ENCODE data around the gene CCDC188. TPM values are rescaled to one million over a fixed set of nuclear protein-coding genes. Genes with fewer than 3 reads are reported as not detected.
A peak's percentile ranks its signal among the peaks of the same experiment; 100 is the strongest.

The CCDC188 gene
- total and polyA plus RNA-seq, 5 experiments from 2014 or later: not detected

DNA sequence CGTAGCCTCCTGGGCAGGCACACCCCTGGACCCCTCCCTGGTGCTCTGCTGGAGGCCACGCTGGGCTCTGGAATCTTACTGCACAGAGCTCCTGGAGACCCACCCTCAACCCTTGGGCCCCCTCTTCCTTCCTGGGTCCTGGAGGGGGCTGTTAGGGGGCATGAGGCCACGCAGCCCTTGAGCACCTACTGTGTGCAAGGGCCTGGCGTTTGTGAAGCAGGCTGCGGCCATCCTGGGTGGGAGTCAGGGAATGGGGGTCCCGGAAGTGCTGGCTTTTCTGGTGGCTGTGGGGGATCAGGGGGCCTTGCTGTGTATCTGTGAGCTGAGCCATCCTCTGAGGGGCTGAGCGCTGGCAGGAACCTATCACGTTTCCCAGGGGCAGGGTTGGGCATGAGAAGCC is 40.9 kb upstream of the CCDC188 start:
- no peak for DNase-seq
- no peaks in the 10 kb centered on the region for H3K27me3 Mint-ChIP-seq
- no peak for ATAC-seq
- H3K4me1 Mint-ChIP-seq: peaks cover 0 to 6% (median 0%) of the 10 kb centered on the region in 4 donors
- no peaks in the 10 kb centered on the region for H3K36me3 Mint-ChIP-seq
- H3K27ac Mint-ChIP-seq: no peak overlapping the region
- POLR2A ChIA-PET: no interaction called here
- no peak overlapping the region for H3K4me3 Mint-ChIP-seq
- no peaks in the 10 kb centered on the region for H3K9me3 Mint-ChIP-seq

- no peak overlapping the region for H3K4me3 Mint-ChIP-seq
- H3K36me3 Mint-ChIP-seq: no peaks in the 10 kb centered on the region
- H3K27ac Mint-ChIP-seq: peak overlapping the region in 1 of 10 donors; percentile 14
- no peaks in the 10 kb centered on the region for H3K9me3 Mint-ChIP-seq
- ATAC-seq (no peak), DNase-seq (no peak)
- H3K27me3 Mint-ChIP-seq: no peaks in the 10 kb centered on the region
- peaks cover 0 to 6% (median 0%) of the 10 kb centered on the region in 4 donors for H3K4me1 Mint-ChIP-seq
- POLR2A ChIA-PET: interaction anchor here (0.8 kb wide), 1 partner anchor 15 kb away, joined by 3 read pairs; no protein-coding TSS in a partner anchor
Measured at GRCh38 chr22:20191000-20191515, 40.2 kb upstream of the CCDC188 start.

GRCh38 chr22:20188567-20188877 is 37.7 kb upstream of the CCDC188 start:
- no peak for ATAC-seq

DNA sequence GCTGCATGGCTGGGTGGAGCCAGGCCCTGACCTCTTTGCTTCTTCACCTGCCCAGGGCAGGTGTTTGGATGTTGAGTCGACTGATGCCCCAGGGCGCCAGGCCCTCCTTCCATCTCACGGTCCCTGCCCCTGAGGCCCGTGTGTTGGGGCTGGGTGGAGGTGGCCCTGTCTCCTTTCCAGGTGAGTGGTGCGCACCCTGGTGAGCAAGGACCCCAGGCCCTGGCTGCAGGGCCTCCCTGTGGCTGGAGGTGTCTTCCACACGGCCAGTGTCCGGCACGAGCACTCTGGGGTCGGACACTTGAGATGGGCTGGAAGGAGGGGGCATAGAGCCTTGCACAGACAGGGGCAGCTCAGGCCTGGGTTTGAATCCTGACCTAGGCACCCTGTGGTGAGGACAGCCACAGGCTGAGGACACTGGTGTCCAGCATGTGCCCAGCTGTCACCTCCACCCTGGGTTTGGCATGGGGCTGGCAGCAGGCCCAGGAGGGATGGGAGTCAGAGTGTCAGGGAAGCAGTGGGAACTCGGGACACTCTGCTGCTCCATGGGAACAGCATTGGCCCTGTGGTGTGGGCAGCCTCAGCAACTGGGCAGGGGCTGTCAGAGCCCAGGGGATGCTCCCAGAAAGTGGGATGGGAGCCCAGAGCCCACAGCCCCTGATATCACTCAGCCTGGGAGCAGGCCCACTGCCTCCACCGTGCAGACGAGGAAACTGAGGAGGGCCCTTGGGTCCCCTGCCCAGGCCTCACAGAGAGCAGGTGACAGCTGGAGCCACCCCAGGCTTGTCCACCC is 37.1 kb upstream of the CCDC188 start:
- H3K4me3 Mint-ChIP-seq: no peak overlapping the region
- no peaks in the 10 kb centered on the region for H3K9me3 Mint-ChIP-seq
- POLR2A ChIA-PET: no interaction called here
- ATAC-seq (no peak), DNase-seq (no peak)
- H3K27ac Mint-ChIP-seq: no peak overlapping the region
- no peaks in the 10 kb centered on the region for H3K36me3 Mint-ChIP-seq
- H3K27me3 Mint-ChIP-seq: no peaks in the 10 kb centered on the region
- peaks cover 0 to 6% (median under 1%) of the 10 kb centered on the region in 4 donors for H3K4me1 Mint-ChIP-seq

More at GRCh38 chr22:20188567-20188877, 37.7 kb upstream of the CCDC188 start:
- POLR2A ChIA-PET: no interaction called here
- H3K36me3 Mint-ChIP-seq: no peaks in the 10 kb centered on the region
- H3K27me3 Mint-ChIP-seq: no peaks in the 10 kb centered on the region
- no peaks in the 10 kb centered on the region for H3K9me3 Mint-ChIP-seq
- H3K4me1 Mint-ChIP-seq: peaks cover 0 to 6% (median 0%) of the 10 kb centered on the region in 4 donors
- no peak overlapping the region for H3K27ac Mint-ChIP-seq
- no peak for DNase-seq
- H3K4me3 Mint-ChIP-seq: no peak overlapping the region

DNA sequence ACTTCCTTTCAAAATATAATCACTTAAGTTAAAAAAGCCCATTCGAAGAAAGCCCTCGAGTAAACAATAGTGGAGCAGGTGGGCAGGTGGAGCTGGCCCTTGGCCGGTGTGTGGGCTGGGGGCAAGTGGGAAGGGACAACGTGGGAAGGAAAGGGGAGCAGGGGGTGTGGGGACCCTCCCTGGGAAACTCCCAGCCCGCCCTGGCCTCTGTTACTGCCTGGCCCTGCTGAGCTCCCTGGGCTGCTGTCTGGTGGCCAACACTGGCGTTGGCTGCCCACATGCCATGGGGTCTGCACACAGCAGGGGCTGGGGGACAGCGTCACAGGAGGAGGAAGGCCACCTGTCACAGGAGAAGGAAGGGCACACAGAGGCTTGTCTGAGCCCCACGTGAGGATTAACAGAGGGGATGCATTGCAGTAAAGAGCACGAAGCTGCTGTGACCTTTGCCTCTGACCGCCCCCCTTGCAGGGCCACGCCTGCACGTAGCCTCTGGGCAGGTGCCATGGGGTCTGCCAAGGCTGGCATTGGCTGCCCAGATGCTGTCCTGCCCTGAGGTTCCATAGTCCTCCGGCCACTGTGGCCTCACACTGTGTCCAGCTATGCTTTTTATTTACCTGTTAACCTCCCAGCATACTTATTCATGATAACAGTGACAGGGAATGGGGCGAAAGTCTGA is 36.2 kb upstream of the CCDC188 start:
- POLR2A ChIA-PET: interaction anchor here (0.6 kb wide), 1 partner anchor 1388 kb away, joined by 8 read pairs; no protein-coding TSS in a partner anchor
- DNase-seq (no peak), ATAC-seq (no peak)
- no peaks in the 10 kb centered on the region for H3K27me3 Mint-ChIP-seq
- H3K4me1 Mint-ChIP-seq: peaks cover 0 to 6% (median under 1%) of the 10 kb centered on the region in 4 donors
- H3K36me3 Mint-ChIP-seq: no peaks in the 10 kb centered on the region
- no peaks in the 10 kb centered on the region for H3K9me3 Mint-ChIP-seq
- no peak overlapping the region for H3K4me3 Mint-ChIP-seq
- H3K27ac Mint-ChIP-seq: no peak overlapping the region

GRCh38 chr22:20186183-20186870 is 35.5 kb upstream of the CCDC188 start:
- no peak overlapping the region for H3K27ac Mint-ChIP-seq
- H3K27me3 Mint-ChIP-seq: no peaks in the 10 kb centered on the region
- no peak overlapping the region for H3K4me3 Mint-ChIP-seq
- POLR2A ChIA-PET: interaction anchor here (0.6 kb wide), 1 partner anchor 1389 kb away, joined by 8 read pairs; no protein-coding TSS in a partner anchor
- H3K4me1 Mint-ChIP-seq: peaks cover 0 to 6% (median under 1%) of the 10 kb centered on the region in 4 donors
- ATAC-seq: no peak
- H3K9me3 Mint-ChIP-seq: no peaks in the 10 kb centered on the region
- no peaks in the 10 kb centered on the region for H3K36me3 Mint-ChIP-seq
- DNase-seq: no peak

DNA sequence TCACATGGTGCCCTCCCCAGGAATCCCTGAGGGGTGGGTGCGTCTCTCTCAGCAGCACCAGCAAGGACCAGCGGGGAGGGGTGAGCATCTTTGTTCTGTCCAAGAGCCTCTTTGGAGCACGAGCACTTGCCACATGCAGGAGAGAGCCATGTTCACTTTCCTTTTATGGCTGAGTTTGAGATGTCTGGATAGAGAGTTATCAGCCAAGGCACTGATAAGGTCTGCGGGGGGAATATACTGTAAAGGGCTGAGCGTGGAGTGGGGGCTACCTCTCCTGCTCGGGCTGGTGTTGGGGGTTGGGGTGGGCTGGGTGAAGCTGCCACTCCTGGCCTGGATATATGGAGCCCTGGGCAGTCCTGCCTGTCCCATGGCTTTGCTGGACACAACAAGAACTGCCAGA is 34.9 kb upstream of the CCDC188 start:
- Mint-ChIP-seq H3K4me1 (peaks cover 0 to 6% (median under 1%) of the 10 kb centered on the region in 4 donors), H3K36me3 (no peaks in the 10 kb centered on the region), H3K9me3 (no peaks in the 10 kb centered on the region), H3K27me3 (no peaks in the 10 kb centered on the region), H3K27ac (no peak overlapping the region), H3K4me3 (no peak overlapping the region)
- ATAC-seq: no peak
- no peak for DNase-seq
- POLR2A ChIA-PET: no interaction called here

DNA sequence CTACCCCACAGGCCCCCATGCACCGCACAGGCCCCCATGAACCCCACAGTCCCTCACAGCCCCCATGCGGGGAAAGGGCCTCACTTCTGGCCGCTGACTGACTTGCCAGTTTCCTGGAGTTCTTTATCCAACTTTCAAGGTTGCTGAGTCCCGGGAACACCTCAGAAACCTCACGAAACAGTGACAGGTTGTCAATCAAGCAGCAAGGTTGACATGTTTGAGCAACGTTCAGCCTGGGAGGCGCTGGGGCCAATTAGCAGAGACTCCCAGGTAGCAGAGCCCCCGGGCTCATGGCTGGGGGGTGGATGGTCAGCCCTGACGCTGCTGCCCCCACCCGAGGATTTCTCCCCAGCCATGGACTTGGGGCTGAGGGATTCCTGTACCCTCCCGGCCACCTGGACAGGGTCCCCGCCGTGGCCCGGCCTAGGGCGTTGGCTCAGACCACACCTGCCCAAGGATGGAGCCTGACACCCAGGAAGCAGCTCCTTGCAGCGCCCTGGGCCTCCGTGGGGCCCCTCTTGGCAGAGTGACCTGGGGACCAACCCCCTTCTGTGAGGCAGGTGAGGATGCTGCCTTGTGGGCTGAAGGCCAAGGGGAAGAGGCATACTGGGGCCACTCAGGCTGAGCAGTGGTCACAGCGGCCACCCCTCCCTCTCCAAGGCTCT is 33.8 kb upstream of the CCDC188 start:
- POLR2A ChIA-PET: no interaction called here
- H3K9me3 Mint-ChIP-seq: no peaks in the 10 kb centered on the region
- H3K4me1 Mint-ChIP-seq: peaks cover 0 to 2% (median under 1%) of the 10 kb centered on the region in 4 donors
- H3K4me3 Mint-ChIP-seq: no peak overlapping the region
- H3K27me3 Mint-ChIP-seq: no peaks in the 10 kb centered on the region
- ATAC-seq (no peak), DNase-seq (no peak)
- H3K27ac Mint-ChIP-seq: no peak overlapping the region
- H3K36me3 Mint-ChIP-seq: no peaks in the 10 kb centered on the region

- no peaks in the 10 kb centered on the region for H3K27me3 Mint-ChIP-seq
- no peak overlapping the region for H3K27ac Mint-ChIP-seq
- H3K4me1 Mint-ChIP-seq: peaks cover 0 to 2% (median 0%) of the 10 kb centered on the region in 4 donors
- ATAC-seq (no peak), DNase-seq (no peak)
- no peaks in the 10 kb centered on the region for H3K36me3 Mint-ChIP-seq
- H3K4me3 Mint-ChIP-seq: no peak overlapping the region
- POLR2A ChIA-PET: no interaction called here
- no peaks in the 10 kb centered on the region for H3K9me3 Mint-ChIP-seq
Measured at GRCh38 chr22:20183823-20184222, 33.0 kb upstream of the CCDC188 start.

- Mint-ChIP-seq H3K36me3 (no peaks in the 10 kb centered on the region), H3K27me3 (no peaks in the 10 kb centered on the region), H3K27ac (no peak overlapping the region), H3K4me1 (peaks cover 0 to 2% (median 0%) of the 10 kb centered on the region in 4 donors), H3K4me3 (no peak overlapping the region), H3K9me3 (no peaks in the 10 kb centered on the region)
- DNase-seq (no peak), ATAC-seq (no peak)
- POLR2A ChIA-PET: interaction anchor here (0.6 kb wide), 1 partner anchor 374 kb away, joined by 3 read pairs; no protein-coding TSS in a partner anchor
Measured at GRCh38 chr22:20183101-20183500, 32.2 kb upstream of the CCDC188 start.

GRCh38 chr22:20182365-20182764 is 31.5 kb upstream of the CCDC188 start:
- Mint-ChIP-seq H3K27me3 (no peaks in the 10 kb centered on the region), H3K27ac (no peak overlapping the region), H3K9me3 (no peaks in the 10 kb centered on the region), H3K4me1 (peaks cover 0 to 2% (median 0%) of the 10 kb centered on the region in 4 donors), H3K36me3 (no peaks in the 10 kb centered on the region), H3K4me3 (no peak overlapping the region)
- POLR2A ChIA-PET: no interaction called here
- ATAC-seq (no peak), DNase-seq (no peak)

DNA sequence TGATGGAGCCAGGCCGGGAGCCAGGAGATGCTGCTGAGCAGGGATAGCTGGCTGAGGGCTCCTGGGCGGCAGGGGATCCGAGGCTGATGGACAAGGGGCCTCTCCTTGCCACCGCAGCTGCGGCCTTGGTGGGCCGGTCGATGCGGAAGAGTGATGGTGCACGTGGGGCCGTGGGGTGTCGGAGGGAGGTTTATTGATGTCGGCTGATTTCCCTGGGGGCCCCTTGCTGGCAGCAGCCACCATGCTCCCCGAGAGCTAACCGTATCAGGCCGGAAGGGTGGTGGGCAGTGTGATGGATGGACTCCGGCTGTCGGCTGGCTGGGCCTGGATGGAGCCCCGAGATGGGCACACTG is 31.0 kb upstream of the CCDC188 start:
- ATAC-seq (no peak), DNase-seq (no peak)
- H3K36me3 Mint-ChIP-seq: no peaks in the 10 kb centered on the region
- H3K27me3 Mint-ChIP-seq: no peaks in the 10 kb centered on the region
- H3K4me3 Mint-ChIP-seq: no peak overlapping the region
- POLR2A ChIA-PET: no interaction called here
- no peaks in the 10 kb centered on the region for H3K9me3 Mint-ChIP-seq
- no peak overlapping the region for H3K27ac Mint-ChIP-seq
- peaks cover 0 to 2% (median 0%) of the 10 kb centered on the region in 4 donors for H3K4me1 Mint-ChIP-seq
